DOHH2 (cell line): Measurements from ENCODE around the gene ARID1A.

Source experiments
- CTCF ChIP-seq: fragments of 200-600 bp; sonication (generic); IDR thresholded peaks from one replicate; pipeline ENCODE4 v1.5.1; 2014; ENCODE audit warnings: antibody characterized with exemption, mild to moderate bottlenecking, low read depth, low read length; ENCODE audit not compliant: poor library complexity, severe bottlenecking
- EZH2phosphoT487 ChIP-seq: fragments of 200-600 bp; sonication (generic); IDR thresholded peaks from 2 replicates; pipeline ENCODE4 v1.6.1; 2017; ENCODE audit warnings: borderline replicate concordance, mild to moderate bottlenecking, antibody characterized with exemption, low read length, moderate library complexity, mixed read lengths

- TF ChIP-seq CTCF (no peak), EZH2phosphoT487 (no peak)
Observed at GRCh38 chr1:26697978-26698849, 2.4 kb downstream of the ARID1A start.
